Ishikawa (cell line): ENCODE data around the gene COG3.

ENCODE experiments used
- CEBPB ChIP-seq: IDR thresholded peaks from 2 replicates; pipeline ENCODE4 v1.6.1; 2012
- CREB1 ChIP-seq: IDR thresholded peaks from 2 replicates; pipeline ENCODE4 v1.6.1; 2012; ENCODE audit warnings: low read depth
- EGR1 ChIP-seq: IDR thresholded peaks from 2 replicates; pipeline ENCODE4 v1.6.1; 2012
- EP300 ChIP-seq: IDR thresholded peaks from 2 replicates; pipeline ENCODE4 v1.6.1; 2012; ENCODE audit warnings: borderline replicate concordance
- FOXM1 ChIP-seq: IDR thresholded peaks from 2 replicates; pipeline ENCODE4 v1.6.1; 2012; ENCODE audit warnings: low read depth, borderline replicate concordance
- MAX ChIP-seq: IDR thresholded peaks from 2 replicates; pipeline ENCODE4 v1.6.1; 2012
- NFIC ChIP-seq: IDR thresholded peaks from 2 replicates; pipeline ENCODE4 v1.6.1; 2012
- RAD21 ChIP-seq: IDR thresholded peaks from 2 replicates; pipeline ENCODE4 v1.6.1; 2012; ENCODE audit warnings: low read depth
- REST ChIP-seq: IDR thresholded peaks from 2 replicates; pipeline ENCODE4 v1.6.1; 2012; ENCODE audit warnings: low read depth, mild to moderate bottlenecking
- TAF1 ChIP-seq: IDR thresholded peaks from 2 replicates; pipeline ENCODE4 v1.6.1; 2012; ENCODE audit warnings: low read depth, mild to moderate bottlenecking
- TEAD4 ChIP-seq: IDR thresholded peaks from 2 replicates; pipeline ENCODE4 v1.6.1; 2012
- USF1 ChIP-seq: IDR thresholded peaks from 2 replicates; pipeline ENCODE4 v1.6.1; 2012
- YY1 ChIP-seq: IDR thresholded peaks from 2 replicates; pipeline ENCODE4 v1.6.1; 2012; ENCODE audit warnings: low read depth
- ZBTB7A ChIP-seq: IDR thresholded peaks from 2 replicates; pipeline ENCODE4 v1.6.1; 2012; ENCODE audit warnings: low read depth

- TF ChIP-seq REST = no peak
- no peak for TF ChIP-seq CEBPB
- peak; percentile 89 for TF ChIP-seq TAF1
- TF ChIP-seq USF1 = peak; percentile 35; the same call in 1 of the 2 replicates
- no peak for TF ChIP-seq EP300
- peak; percentile 57 for TF ChIP-seq MAX
- no peak for TF ChIP-seq RAD21
- TF ChIP-seq YY1 = 0 out of 2 replicates have a peak, but pooled peaks have one; percentile 17
- TF ChIP-seq NFIC = 0 out of 2 replicates have a peak, but pooled peaks have one; percentile 9
- TF ChIP-seq ZBTB7A = no peak
- TF ChIP-seq FOXM1 = no peak
- TF ChIP-seq TEAD4 = peak; percentile 40; the same call in 1 of the 2 replicates
- TF ChIP-seq CREB1 = no peak
- TF ChIP-seq EGR1 = no peak
These were observed 46.8 kb upstream of the COG3 start, which contains the start of gene SLC25A30 for GRCh38 chr13:45417790-45418534.
